Measurements from ENCODE around the gene SAMD4A.

SAMD4A gene

GRCh38 chr14:54548491-54548890 lies 18.4 kb upstream of the SAMD4A start:
- Histone ChIP-seq H3K9me3 (no peaks in the 10 kb centered on the region), H3K4me1 (ENCODE audit: control insufficient read depth in 1 of 2, insufficient read depth in 1 of 2, low read depth in 1 of 2, low read length in 1 of 2) (no peaks in the 10 kb centered on the region), H3K4me3 (ENCODE audit: low read depth in 1 of 2, low read length in 1 of 2) (no peak overlapping the region), H3K27ac (no peak overlapping the region), H3K36me3 (no peaks in the 10 kb centered on the region), H3K27me3 (peaks cover 14% of the 10 kb centered on the region)
- TF ChIP-seq, protein P1, sequence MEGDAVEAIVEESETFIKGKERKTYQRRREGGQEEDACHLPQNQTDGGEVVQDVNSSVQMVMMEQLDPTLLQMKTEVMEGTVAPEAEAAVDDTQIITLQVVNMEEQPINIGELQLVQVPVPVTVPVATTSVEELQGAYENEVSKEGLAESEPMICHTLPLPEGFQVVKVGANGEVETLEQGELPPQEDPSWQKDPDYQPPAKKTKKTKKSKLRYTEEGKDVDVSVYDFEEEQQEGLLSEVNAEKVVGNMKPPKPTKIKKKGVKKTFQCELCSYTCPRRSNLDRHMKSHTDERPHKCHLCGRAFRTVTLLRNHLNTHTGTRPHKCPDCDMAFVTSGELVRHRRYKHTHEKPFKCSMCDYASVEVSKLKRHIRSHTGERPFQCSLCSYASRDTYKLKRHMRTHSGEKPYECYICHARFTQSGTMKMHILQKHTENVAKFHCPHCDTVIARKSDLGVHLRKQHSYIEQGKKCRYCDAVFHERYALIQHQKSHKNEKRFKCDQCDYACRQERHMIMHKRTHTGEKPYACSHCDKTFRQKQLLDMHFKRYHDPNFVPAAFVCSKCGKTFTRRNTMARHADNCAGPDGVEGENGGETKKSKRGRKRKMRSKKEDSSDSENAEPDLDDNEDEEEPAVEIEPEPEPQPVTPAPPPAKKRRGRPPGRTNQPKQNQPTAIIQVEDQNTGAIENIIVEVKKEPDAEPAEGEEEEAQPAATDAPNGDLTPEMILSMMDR (IDR thresholded peaks at IDR 0.05), result no peak

- Histone ChIP-seq H3K9me3 (no peaks in the 10 kb centered on the region), H3K36me3 (no peaks in the 10 kb centered on the region)
Observed at GRCh38 chr14:54549862-54550261, 17.1 kb upstream of the SAMD4A start.

GRCh38 chr14:54550514-54550913 lies 16.4 kb upstream of the SAMD4A start:
- Histone ChIP-seq H3K9me3 (no peaks in the 10 kb centered on the region), H3K4me3 (ENCODE audit: low read depth in 1 of 2, low read length in 1 of 2) (no peak overlapping the region), H3K27ac (no peak overlapping the region), H3K4me1 (ENCODE audit: control insufficient read depth in 1 of 2, insufficient read depth in 1 of 2, low read depth in 1 of 2, low read length in 1 of 2) (no peaks in the 10 kb centered on the region), H3K27me3 (peaks cover 13% of the 10 kb centered on the region), H3K36me3 (no peaks in the 10 kb centered on the region)
- TF ChIP-seq, protein P1 (IDR thresholded peaks at IDR 0.05), result no peak

More at GRCh38 chr14:54549862-54550261, 17.1 kb upstream of the SAMD4A start:
- Histone ChIP-seq H3K4me3 (ENCODE audit: low read depth in 1 of 2, low read length in 1 of 2) (no peak overlapping the region), H3K4me1 (ENCODE audit: control insufficient read depth in 1 of 2, insufficient read depth in 1 of 2, low read depth in 1 of 2, low read length in 1 of 2) (no peaks in the 10 kb centered on the region), H3K27me3 (peaks cover 14% of the 10 kb centered on the region), H3K27ac (no peak overlapping the region)
- TF ChIP-seq, protein P1 (IDR thresholded peaks at IDR 0.05), result no peak

DNA sequence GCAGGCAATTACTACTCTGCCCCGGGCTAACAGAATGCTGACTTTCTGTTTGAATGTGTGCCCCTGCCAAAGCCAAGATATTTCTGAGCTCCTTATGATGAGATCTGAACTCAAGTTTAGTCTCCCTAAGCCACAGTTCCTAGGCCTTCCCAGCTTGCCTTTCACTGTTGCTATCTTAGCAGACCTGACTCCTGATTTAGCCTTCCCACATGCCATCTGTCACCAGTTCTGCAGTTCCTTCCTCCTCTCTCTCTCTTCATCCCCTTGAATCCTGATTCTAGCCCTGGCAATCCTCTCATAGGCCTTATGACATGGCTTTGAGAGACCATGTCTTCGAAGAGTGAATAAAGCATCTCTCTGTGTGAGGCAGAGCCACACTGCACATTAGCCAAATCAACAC lies 12.5 kb upstream of the SAMD4A start:
- Histone ChIP-seq H3K36me3 (no peaks in the 10 kb centered on the region), H3K9me3 (no peaks in the 10 kb centered on the region), H3K27me3 (peaks cover 24% of the 10 kb centered on the region), H3K4me1 (ENCODE audit: control insufficient read depth in 1 of 2, insufficient read depth in 1 of 2, low read depth in 1 of 2, low read length in 1 of 2) (no peaks in the 10 kb centered on the region), H3K27ac (no peak overlapping the region), H3K4me3 (ENCODE audit: low read depth in 1 of 2, low read length in 1 of 2) (no peak overlapping the region)
- TF ChIP-seq, protein P1 (IDR thresholded peaks at IDR 0.05), result no peak

DNA sequence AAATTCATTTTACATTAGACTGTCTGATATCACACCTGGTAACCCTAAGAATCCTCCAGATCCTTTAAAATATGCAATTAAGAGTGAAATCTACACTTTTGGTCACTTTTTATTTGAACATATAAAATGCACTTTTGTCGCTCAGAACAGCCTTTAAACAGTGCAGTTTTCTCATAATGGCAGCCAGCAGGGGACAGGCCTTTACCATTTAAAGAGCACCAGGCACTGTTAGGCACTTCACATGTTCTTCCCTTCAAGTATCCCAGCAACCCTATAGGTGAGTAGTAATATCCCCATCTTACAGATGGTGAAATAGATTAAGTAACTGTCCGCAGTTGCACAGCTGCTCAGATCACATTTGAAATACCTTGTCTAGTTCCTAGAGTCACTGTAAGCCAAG lies 11.3 kb upstream of the SAMD4A start:
- H3K27ac ChIP-seq, result no peak overlapping the region
- TF ChIP-seq, protein P1 (IDR thresholded peaks at IDR 0.05), result no peak
- no peak overlapping the region for H3K4me3 ChIP-seq (ENCODE audit: low read depth in 1 of 2, low read length in 1 of 2)
- H3K4me1 ChIP-seq (ENCODE audit: control insufficient read depth in 1 of 2, insufficient read depth in 1 of 2, low read depth in 1 of 2, low read length in 1 of 2), result no peaks in the 10 kb centered on the region
- no peaks in the 10 kb centered on the region for H3K36me3 ChIP-seq
- no peaks in the 10 kb centered on the region for H3K9me3 ChIP-seq
- H3K27me3 ChIP-seq, result peaks cover 36% of the 10 kb centered on the region

DNA sequence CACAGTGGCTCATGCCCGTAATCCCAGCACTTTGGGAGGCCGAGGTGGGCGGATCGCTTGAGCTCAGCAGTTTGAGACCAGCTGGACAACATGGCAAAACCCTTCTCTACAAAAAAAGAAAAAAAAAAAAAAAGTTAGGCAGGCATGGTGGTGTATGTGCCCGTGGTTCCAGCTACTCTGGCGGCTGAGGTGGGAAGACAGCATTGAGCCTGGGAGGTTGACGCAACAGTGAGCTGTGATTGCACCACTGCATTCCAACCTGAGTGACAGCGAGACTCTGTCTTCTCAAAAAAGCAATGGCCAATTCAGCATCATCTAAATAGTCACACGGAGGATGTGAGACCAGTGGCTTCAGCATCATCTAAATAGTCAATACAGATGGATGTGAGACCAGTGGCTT lies 10.4 kb upstream of the SAMD4A start:
- Histone ChIP-seq H3K36me3 (no peaks in the 10 kb centered on the region), H3K4me3 (ENCODE audit: low read depth in 1 of 2, low read length in 1 of 2) (no peak overlapping the region), H3K27ac (no peak overlapping the region), H3K9me3 (no peaks in the 10 kb centered on the region), H3K4me1 (ENCODE audit: control insufficient read depth in 1 of 2, insufficient read depth in 1 of 2, low read depth in 1 of 2, low read length in 1 of 2) (no peaks in the 10 kb centered on the region), H3K27me3 (peaks cover 45% of the 10 kb centered on the region)
- TF ChIP-seq, protein P1 (IDR thresholded peaks at IDR 0.05), result no peak
